Germinal center (tissue), 1 donor: Measurements from ENCODE around the gene CSTF2.

Experiments used
- DNase-seq: peaks from one replicate; pipeline ENCODE4 v3.0.0; 2012; ENCODE audit warnings: mixed read lengths, low spot score

CSTF2 gene

GRCh38 chrX:100871594-100872560 is 51.7 kb downstream of the CSTF2 start:
- no peak for DNase-seq

- DNase-seq: no peak
These were observed 54.1 kb downstream of the CSTF2 start, which contains the start of gene NOX1 for GRCh38 chrX:100874325-100874724. NOX1 (minus strand) TSS chrX:100874359; CDS start chrX:100874139, 220 bp downstream.

GRCh38 chrX:100880368-100880767 is 60.2 kb downstream of the CSTF2 start:
- no peak for DNase-seq

GRCh38 chrX:100883654-100884053 is 63.5 kb downstream of the CSTF2 start:
- DNase-seq: no peak
